Fibroblast of villous mesenchyme (primary cell): Measurements from ENCODE around the gene FAM9B. TPM values are rescaled to one million over a fixed set of nuclear protein-coding genes. Genes with fewer than 3 reads are reported as not detected.

Source experiments
- DNase-seq: peaks from one replicate; pipeline ENCODE4 v3.0.0-alpha.2; 2010; ENCODE audit warnings: low read depth
- H3K4me3 ChIP-seq: 2 replicates; pipeline ENCODE4 v1.5.1; 2011; ENCODE audit warnings: low read depth, mild to moderate bottlenecking, low read length
- CTCF ChIP-seq: IDR thresholded peaks from 2 replicates; pipeline ENCODE4 v1.5.1; 2012; ENCODE audit warnings: low read depth, mild to moderate bottlenecking, low read length; ENCODE audit not compliant: insufficient read depth
- total RNA-seq: library from RNA; depleted of rRNA; stranded (reverse); fragments of >200 nt; gene quantifications from 2 replicates; pipeline ENCODE4 v1.2.3, GENCODE V29; 2012

FAM9B gene
- not detected in 2 replicates for total RNA-seq

GRCh38 chrX:9033989-9034388 lies at the start of gene FAM9B:
TSS of gene FAM9B (minus strand) at chrX:9034127. CDS start at chrX:9032986, 1,141 bp downstream.
- DNase-seq, result no peak
- TF ChIP-seq CTCF, result no peak
- H3K4me3 ChIP-seq, result no peak within 1 kb of the TSS

- DNase-seq, result no peak
- no peak for TF ChIP-seq CTCF
- H3K4me3 ChIP-seq, result no peak overlapping the region
Observed at GRCh38 chrX:9081271-9081670, 47.3 kb upstream of the FAM9B start.

GRCh38 chrX:9074326-9074725 lies 40.4 kb upstream of the FAM9B start:
- TF ChIP-seq CTCF, result no peak
- no peak overlapping the region for H3K4me3 ChIP-seq
- DNase-seq, result no peak

GRCh38 chrX:9072281-9072680 lies 38.4 kb upstream of the FAM9B start:
- H3K4me3 ChIP-seq, result no peak overlapping the region
- DNase-seq, result peak; percentile 69
- TF ChIP-seq CTCF, result no peak

- no peak for TF ChIP-seq CTCF
- no peak for DNase-seq
- H3K4me3 ChIP-seq, result no peak overlapping the region
Observed at GRCh38 chrX:9071031-9071650, 37.2 kb upstream of the FAM9B start.

- no peak for TF ChIP-seq CTCF
Observed at GRCh38 chrX:9069573-9069972, 35.6 kb upstream of the FAM9B start.

GRCh38 chrX:9064694-9065093 lies 30.8 kb upstream of the FAM9B start:
- DNase-seq, result no peak
- no peak for TF ChIP-seq CTCF
- H3K4me3 ChIP-seq, result no peak overlapping the region

More at GRCh38 chrX:9069573-9069972, 35.6 kb upstream of the FAM9B start:
- no peak overlapping the region for H3K4me3 ChIP-seq
- DNase-seq, result no peak
